ENCODE measurements around the gene SCN10A. TPM values are rescaled to one million over a fixed set of nuclear protein-coding genes. Genes with fewer than 3 reads are reported as not detected.

The SCN10A gene
- total and polyA plus RNA-seq, 9 of the 15 experiments (the other 6 are each of a cell fraction or from before 2014, with no cell fraction given): not detected

GRCh38 chr3:38649500-38650247 lies 166.3 kb downstream of the SCN10A start, which contains the start of gene SCN5A (continued):
- TF ChIP-seq ELK3 (CRISPR knock-in tag; IDR thresholded peaks at IDR 0.05): no peak
- no peak for TF ChIP-seq NUFIP1 (IDR thresholded peaks at IDR 0.05; ENCODE audit: partially characterized antibody)
- no peak for TF ChIP-seq HNRNPK (IDR thresholded peaks at IDR 0.05; ENCODE audit: low read depth, low read length, poor library complexity, severe bottlenecking)
- TF ChIP-seq MXD1 (CRISPR knock-in tag; IDR thresholded peaks at IDR 0.05; ENCODE audit: borderline replicate concordance, poor library complexity, severe bottlenecking): peak; percentile 15
- no peak for TF ChIP-seq CEBPB (tag; IDR thresholded peaks at IDR 0.05)
- no peak for TF ChIP-seq ZNF324 (CRISPR knock-in tag; IDR thresholded peaks at IDR 0.05)
- TF ChIP-seq NFYB (IDR thresholded peaks at IDR 0.05; ENCODE audit: extremely low read depth, insufficient read length): no peak
- TF ChIP-seq KAT8 (IDR thresholded peaks at IDR 0.05; ENCODE audit: low read depth): no peak
- TF ChIP-seq SETDB1 (IDR thresholded peaks at IDR 0.05; ENCODE audit: low read length): peak; percentile 37
- TF ChIP-seq RB1 (IDR thresholded peaks at IDR 0.05; ENCODE audit: low read depth): no peak; the same call in 1 of the 2 replicates
- no peak for TF ChIP-seq PHF21A (IDR thresholded peaks at IDR 0.05; ENCODE audit: borderline replicate concordance, low read depth)
- TF ChIP-seq EP400 (IDR thresholded peaks at IDR 0.05): peak; percentile 33; the same call in 1 of the 2 replicates
- TF ChIP-seq ZBTB1 (CRISPR knock-in tag; IDR thresholded peaks at IDR 0.05; ENCODE audit: borderline replicate concordance, low read depth): no peak
- no peak for TF ChIP-seq THRA (IDR thresholded peaks at IDR 0.05)
- no peak for TF ChIP-seq ZNF398 (CRISPR knock-in tag; IDR thresholded peaks at IDR 0.05)
- TF ChIP-seq DLX4 (CRISPR knock-in tag; IDR thresholded peaks at IDR 0.05): no peak
- no peak for TF ChIP-seq HES1 (IDR thresholded peaks at IDR 0.05; ENCODE audit: low read depth)
- TF ChIP-seq TFAM (CRISPR knock-in tag; conservative IDR thresholded peaks at IDR 0.05): no peak
- no peak for TF ChIP-seq KLF16 (IDR thresholded peaks at IDR 0.05)
- TF ChIP-seq HDAC8 (tag; IDR thresholded peaks at IDR 0.05): no peak
- TF ChIP-seq ZNF57 (CRISPR knock-in tag; IDR thresholded peaks at IDR 0.05): no peak
- TF ChIP-seq SMC3 (conservative IDR thresholded peaks at IDR 0.05; ENCODE audit: insufficient read depth, low read depth, low read length): no peak
- TF ChIP-seq STAG1 (CRISPR knock-in tag; IDR thresholded peaks at IDR 0.05; ENCODE audit: borderline replicate concordance): 0 out of 2 replicates have a peak, but pooled peaks have one; percentile 6
